Liver (tissue), 9 donors: ENCODE data around the gene STARD9. TPM values are rescaled to one million over a fixed set of nuclear protein-coding genes. Genes with fewer than 3 reads are reported as not detected.

Experiments
- DNase-seq: peaks from one replicate; pipeline ENCODE4 v3.0.0-alpha.2; 2017; ENCODE audit warnings: low spot score
- H3K27ac ChIP-seq, 2 donors: one replicate each; pipeline ENCODE4 v1.7.0; 2013; ENCODE audit warnings: inconsistent platforms in 2 of 2, low read length in 2 of 2, control low read depth in 1 of 2, low read depth in 1 of 2, mild to moderate bottlenecking in 1 of 2
- H3K27me3 ChIP-seq, 4 donors: one replicate each; pipeline versions ENCODE4 v1.6.1 to v1.7.0; 2013; ENCODE audit warnings: low read length in 3 of 4, inconsistent platforms in 1 of 4, mild to moderate bottlenecking in 1 of 4, moderate library complexity in 1 of 4; ENCODE audit not compliant: control insufficient read depth in 4 of 4, insufficient read depth in 4 of 4
- H3K36me3 ChIP-seq, 4 donors: one replicate each; pipeline versions ENCODE4 v1.6.1 to v1.7.0; 2013; ENCODE audit warnings: low read length in 3 of 4, mild to moderate bottlenecking in 3 of 4, low read depth in 1 of 4, moderate library complexity in 1 of 4; ENCODE audit not compliant: control insufficient read depth in 4 of 4, insufficient read depth in 3 of 4
- H3K4me1 ChIP-seq, 4 donors: one replicate each; pipeline versions ENCODE4 v1.6.1 to v1.7.0; 2013; ENCODE audit warnings: low read length in 3 of 4, mild to moderate bottlenecking in 3 of 4, moderate library complexity in 1 of 4; ENCODE audit not compliant: control insufficient read depth in 4 of 4, insufficient read depth in 4 of 4
- H3K4me3 ChIP-seq, 3 donors: one replicate each; pipeline versions ENCODE4 v1.6.1 to v1.7.0; 2013; ENCODE audit warnings: low read length in 3 of 3, control low read depth in 1 of 3, low read depth in 1 of 3, mild to moderate bottlenecking in 1 of 3
- H3K9ac ChIP-seq, 2 donors: one replicate each; pipeline ENCODE4 v1.7.0; 2013; ENCODE audit warnings: low read length in 2 of 2, mild to moderate bottlenecking in 2 of 2, moderate library complexity in 2 of 2, control low read depth in 1 of 2, low read depth in 1 of 2
- H3K9me3 ChIP-seq, 4 donors: one replicate each; pipeline versions ENCODE4 v1.6.1 to v1.7.0; 2013; ENCODE audit warnings: low read length in 3 of 4; ENCODE audit not compliant: control insufficient read depth in 4 of 4
- ATF3 ChIP-seq: IDR thresholded peaks from 2 replicates; pipeline ENCODE4 v1.6.1; 2016; ENCODE audit warnings: antibody characterized with exemption
- EGR1 ChIP-seq, 2 donors: IDR thresholded peaks; 2 replicates each; pipeline ENCODE4 v1.6.1; 2016 to 2018; ENCODE audit warnings: antibody characterized with exemption in 2 of 2, low read depth in 2 of 2
- FOXA1 ChIP-seq: IDR thresholded peaks from 2 replicates; pipeline ENCODE4 v1.6.1; 2016; ENCODE audit warnings: antibody characterized with exemption
- FOXA2 ChIP-seq: IDR thresholded peaks from 2 replicates; pipeline ENCODE4 v1.6.1; 2016; ENCODE audit warnings: antibody characterized with exemption
- GABPA ChIP-seq, 2 donors: IDR thresholded peaks in 1 of 2; conservative IDR thresholded peaks in 1 of 2; 2 replicates each; pipeline ENCODE4 v1.6.1; 2016; ENCODE audit warnings: antibody characterized with exemption in 2 of 2, mild to moderate bottlenecking in 1 of 2, moderate library complexity in 1 of 2
- HNF4A ChIP-seq, 2 donors: conservative IDR thresholded peaks; 2 replicates each; pipeline ENCODE4 v1.6.1; 2016; ENCODE audit warnings: antibody characterized with exemption in 2 of 2, mild to moderate bottlenecking in 2 of 2
- JUND ChIP-seq, 2 donors: IDR thresholded peaks; 2 replicates each; pipeline ENCODE4 v1.6.1; 2016; ENCODE audit warnings: antibody characterized with exemption in 2 of 2
- MAX ChIP-seq: IDR thresholded peaks from 2 replicates; pipeline ENCODE4 v1.6.1; 2016; ENCODE audit warnings: antibody characterized with exemption
- NR2F2 ChIP-seq: IDR thresholded peaks from 2 replicates; pipeline ENCODE4 v1.6.1; 2016; ENCODE audit warnings: antibody characterized with exemption
- RAD21 ChIP-seq, 2 donors: IDR thresholded peaks; 2 replicates each; pipeline ENCODE4 v1.6.1; 2016; ENCODE audit warnings: antibody characterized with exemption in 2 of 2, mild to moderate bottlenecking in 2 of 2
- SP1 ChIP-seq: IDR thresholded peaks from 2 replicates; pipeline ENCODE4 v1.6.1; 2018; ENCODE audit warnings: antibody characterized with exemption, mild to moderate bottlenecking
- TAF1 ChIP-seq: conservative IDR thresholded peaks from 2 replicates; pipeline ENCODE4 v1.6.1; 2016; ENCODE audit warnings: antibody characterized with exemption, mild to moderate bottlenecking
- ZBTB33 ChIP-seq: IDR thresholded peaks from 2 replicates; pipeline ENCODE4 v1.6.1; 2016; ENCODE audit warnings: antibody characterized with exemption
- WGBS: extraction: QIAGEN DNeasy Blood & Tissue Kit; methylation state at CpG from one replicate; pipeline ENCODE4 v1.1.7; 2013; 5-methylcytosine and 5-hydroxymethylcytosine counted together
- polyA plus RNA-seq, 2 donors: library from polyadenylated mRNA; stranded (reverse) in 1 of 2; unstranded in 1 of 2; fragments of 200-250 nt in 1 of 2; fragments of >200 nt in 1 of 2; fragmentation: Nextera tagmentation in 1 of 2; extraction: Ambion mirVana in 1 of 2; gene quantifications; one replicate each; pipeline versions ENCODE4 v1.2.1 to v1.2.3, GENCODE V29; 2013 to 2015
- total RNA-seq, 2 donors: library from RNA; depleted of rRNA; stranded (reverse); fragments of >200 nt; gene quantifications; one replicate each; pipeline ENCODE4 v1.2.3, GENCODE V29; 2014
- TF ChIP-seq, protein P1 (sequence below): IDR thresholded peaks from 2 replicates; pipeline ENCODE4 v1.6.1; 2016; ENCODE audit warnings: antibody characterized with exemption, mild to moderate bottlenecking
- donor health status: healthy.
- donor health status: healthy.
- donor health status: healthy.
- donor health status: healthy.
- donor health status: healthy.

Gene STARD9
- total and polyA plus RNA-seq, 4 donors = 0.26 to 3.9 (median 0.54) TPM

- H3K9ac ChIP-seq = no peak overlapping the region
- no peaks in the 10 kb centered on the region for H3K27me3 ChIP-seq
- 92% methylated on average over 3 of the region's 3 CpGs for WGBS
- no peak for TF ChIP-seq EGR1 (IDR thresholded peaks at IDR 0.05; ENCODE audit: low read depth in 2 of 2)
- TF ChIP-seq RAD21 (IDR thresholded peaks at IDR 0.05) = no peak
- TF ChIP-seq SP1 = no peak
- TF ChIP-seq FOXA2 = no peak
- no peak for TF ChIP-seq TAF1
- no peak for TF ChIP-seq ZBTB33
- H3K4me1 ChIP-seq = no peaks in the 10 kb centered on the region
- no peaks in the 10 kb centered on the region for H3K9me3 ChIP-seq
- no peak overlapping the region for H3K4me3 ChIP-seq
- H3K27ac ChIP-seq = no peak overlapping the region
- no peak for DNase-seq
- peaks cover 4 to 47% (median 37%) of the 10 kb centered on the region in 4 donors for H3K36me3 ChIP-seq
Measured at GRCh38 chr15:42721916-42722315, 146.5 kb downstream of the STARD9 start.

- no peaks in the 10 kb centered on the region for H3K27me3 ChIP-seq
- H3K9me3 ChIP-seq = no peaks in the 10 kb centered on the region
- no peak for TF ChIP-seq SP1
- TF ChIP-seq ATF3 = no peak
- no peak overlapping the region for H3K4me3 ChIP-seq
- WGBS = 91% methylated on average over 4 of the region's 4 CpGs
- H3K36me3 ChIP-seq = peaks cover 5 to 59% (median 42%) of the 10 kb centered on the region in 4 donors
- H3K27ac ChIP-seq = no peak overlapping the region
- no peak overlapping the region for H3K9ac ChIP-seq
- H3K4me1 ChIP-seq = no peaks in the 10 kb centered on the region
- no peak for DNase-seq
Measured at GRCh38 chr15:42723068-42723467, 147.7 kb downstream of the STARD9 start.

DNA sequence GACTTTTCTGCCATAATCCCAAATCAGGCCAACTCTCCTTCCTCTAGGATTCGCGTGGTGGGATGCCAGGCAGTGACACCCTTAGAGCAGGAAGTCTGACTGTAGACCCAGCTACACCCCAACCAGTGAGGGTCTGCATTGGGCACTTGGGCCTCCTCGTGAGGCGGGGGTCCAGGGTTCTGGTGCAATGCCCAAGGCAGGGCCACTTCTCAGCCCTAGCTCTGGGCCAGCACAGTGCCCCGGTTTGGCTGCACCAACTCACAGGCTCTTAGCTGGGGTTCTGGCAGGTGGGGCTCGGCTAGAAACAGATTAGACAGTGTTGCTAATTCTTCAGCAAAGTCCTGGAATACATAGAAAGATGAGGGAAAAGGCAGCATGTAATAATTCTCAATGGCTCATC is 148.9 kb downstream of the STARD9 start:
- H3K4me1 ChIP-seq = no peaks in the 10 kb centered on the region
- WGBS = 94% methylated on average over 6 of the region's 6 CpGs
- no peak for DNase-seq
- peaks cover 5 to 70% (median 49%) of the 10 kb centered on the region in 4 donors for H3K36me3 ChIP-seq
- no peaks in the 10 kb centered on the region for H3K9me3 ChIP-seq
- H3K27ac ChIP-seq = no peak overlapping the region
- no peak overlapping the region for H3K9ac ChIP-seq
- H3K27me3 ChIP-seq = no peaks in the 10 kb centered on the region
- no peak overlapping the region for H3K4me3 ChIP-seq
- TF ChIP-seq FOXA2 (no peak), MAX (no peak), SP1 (no peak), HNF4A (conservative IDR thresholded peaks at IDR 0.05) (no peak), FOXA1 (no peak), ATF3 (no peak), NR2F2 (no peak), TAF1 (no peak), ZBTB33 (no peak), GABPA (IDR thresholded peaks at IDR 0.05 in 1 of 2, conservative IDR thresholded peaks at IDR 0.05 in 1 of 2) (no peak), JUND (IDR thresholded peaks at IDR 0.05) (no peak), EGR1 (IDR thresholded peaks at IDR 0.05; ENCODE audit: low read depth in 2 of 2) (no peak)
- TF ChIP-seq, protein P1, sequence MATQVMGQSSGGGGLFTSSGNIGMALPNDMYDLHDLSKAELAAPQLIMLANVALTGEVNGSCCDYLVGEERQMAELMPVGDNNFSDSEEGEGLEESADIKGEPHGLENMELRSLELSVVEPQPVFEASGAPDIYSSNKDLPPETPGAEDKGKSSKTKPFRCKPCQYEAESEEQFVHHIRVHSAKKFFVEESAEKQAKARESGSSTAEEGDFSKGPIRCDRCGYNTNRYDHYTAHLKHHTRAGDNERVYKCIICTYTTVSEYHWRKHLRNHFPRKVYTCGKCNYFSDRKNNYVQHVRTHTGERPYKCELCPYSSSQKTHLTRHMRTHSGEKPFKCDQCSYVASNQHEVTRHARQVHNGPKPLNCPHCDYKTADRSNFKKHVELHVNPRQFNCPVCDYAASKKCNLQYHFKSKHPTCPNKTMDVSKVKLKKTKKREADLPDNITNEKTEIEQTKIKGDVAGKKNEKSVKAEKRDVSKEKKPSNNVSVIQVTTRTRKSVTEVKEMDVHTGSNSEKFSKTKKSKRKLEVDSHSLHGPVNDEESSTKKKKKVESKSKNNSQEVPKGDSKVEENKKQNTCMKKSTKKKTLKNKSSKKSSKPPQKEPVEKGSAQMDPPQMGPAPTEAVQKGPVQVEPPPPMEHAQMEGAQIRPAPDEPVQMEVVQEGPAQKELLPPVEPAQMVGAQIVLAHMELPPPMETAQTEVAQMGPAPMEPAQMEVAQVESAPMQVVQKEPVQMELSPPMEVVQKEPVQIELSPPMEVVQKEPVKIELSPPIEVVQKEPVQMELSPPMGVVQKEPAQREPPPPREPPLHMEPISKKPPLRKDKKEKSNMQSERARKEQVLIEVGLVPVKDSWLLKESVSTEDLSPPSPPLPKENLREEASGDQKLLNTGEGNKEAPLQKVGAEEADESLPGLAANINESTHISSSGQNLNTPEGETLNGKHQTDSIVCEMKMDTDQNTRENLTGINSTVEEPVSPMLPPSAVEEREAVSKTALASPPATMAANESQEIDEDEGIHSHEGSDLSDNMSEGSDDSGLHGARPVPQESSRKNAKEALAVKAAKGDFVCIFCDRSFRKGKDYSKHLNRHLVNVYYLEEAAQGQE = no peak
